A673 (cell line): Measurements from ENCODE around the gene RETREG3. TPM values are rescaled to one million over a fixed set of nuclear protein-coding genes. Genes with fewer than 3 reads are reported as not detected.
A peak's percentile ranks its signal among the peaks of the same experiment; 100 is the strongest.

Source experiments
- BruUV-seq: library from RNA; stranded (reverse); fragments of 400-500 nt; replicated peaks from 2 replicates; lab custom pipeline; 2021; lab: Mats Ljungman, UMichigan
- CTCF ChIA-PET: fragments of 300-600 bp; sonication (Branson Sonifier 250); formaldehyde crosslinking; loops from one replicate; lab custom pipeline; 2022; ENCODE audit warnings: antibody characterized with exemption; lab: Charles Lee
- POLR2A ChIA-PET: fragments of 300-600 bp; sonication (Branson Sonifier 250); formaldehyde crosslinking; loops from one replicate; lab custom pipeline; 2022; ENCODE audit warnings: antibody characterized with exemption; ENCODE audit not compliant: low non-redundant PET; lab: Charles Lee
- DNase-seq: peaks from one replicate; pipeline ENCODE4 v3.0.0-alpha.2; 2015; ENCODE audit warnings: low spot score
- H3K27ac ChIP-seq: fragments of 200-600 bp; sonication (generic); 2 replicates; pipeline ENCODE4 v1.5.1; 2016; ENCODE audit warnings: mixed run types, low read depth, mild to moderate bottlenecking, mixed read lengths, antibody characterized with exemption, low read length; ENCODE audit not compliant: poor library complexity, severe bottlenecking
- H3K27me3 ChIP-seq: fragments of 200-600 bp; sonication (generic); replicated peaks from 2 replicates; pipeline ENCODE4 v1.6.1; 2017; ENCODE audit warnings: mixed run types, low read depth, mild to moderate bottlenecking, mixed read lengths, antibody characterized with exemption, low read length; ENCODE audit not compliant: insufficient read depth, poor library complexity
- H3K36me3 ChIP-seq: fragments of 200-600 bp; sonication (generic); 2 replicates; pipeline ENCODE4 v1.6.1; 2016; ENCODE audit warnings: mixed run types, mild to moderate bottlenecking, mixed read lengths, antibody characterized with exemption, low read length; ENCODE audit not compliant: insufficient read depth, poor library complexity, severe bottlenecking
- H3K4me1 ChIP-seq: fragments of 200-600 bp; sonication (generic); 2 replicates; pipeline ENCODE4 v1.6.1; 2017; ENCODE audit warnings: mixed run types, mild to moderate bottlenecking, mixed read lengths, antibody characterized with exemption, low read length; ENCODE audit not compliant: insufficient read depth, poor library complexity, severe bottlenecking
- H3K4me3 ChIP-seq: fragments of 200-600 bp; sonication (generic); 2 replicates; pipeline ENCODE4 v1.5.1; 2016; ENCODE audit warnings: low read depth, mixed run types, mild to moderate bottlenecking, mixed read lengths, low read length; ENCODE audit not compliant: poor library complexity, severe bottlenecking
- H3K9me3 ChIP-seq: fragments of 200-600 bp; sonication (generic); 2 replicates; pipeline ENCODE4 v1.6.1; 2016; ENCODE audit warnings: mixed run types, low read depth, mild to moderate bottlenecking, mixed read lengths, antibody characterized with exemption, low read length; ENCODE audit not compliant: poor library complexity, severe bottlenecking
- CTCF ChIP-seq: fragments of 300-800, 200-600 bp; sonication (generic); conservative IDR thresholded peaks from 2 replicates; pipeline ENCODE4 v1.5.1; 2017; ENCODE audit warnings: low read depth, mild to moderate bottlenecking, antibody characterized with exemption, low read length, moderate library complexity, mixed read lengths
- EZH2 ChIP-seq: fragments of 200-600 bp; sonication (generic); IDR thresholded peaks from 2 replicates; pipeline ENCODE4 v1.6.1; 2017; ENCODE audit warnings: borderline replicate concordance, low read depth, mild to moderate bottlenecking, mixed read lengths, antibody characterized with exemption, low read length; ENCODE audit not compliant: poor library complexity, severe bottlenecking
- intact Hi-C: fragments of 100-400 bp; cut with micrococcal nuclease; formaldehyde crosslinking; loops from one replicate; pipeline ENCODE4 v1.10.0; 2022; ENCODE audit not compliant: unreplicated experiment
- total RNA-seq: library from RNA; stranded (reverse); gene quantifications from 2 replicates; pipeline ENCODE4 v1.2.3, GENCODE V29; 2021

RETREG3 gene
- total RNA-seq, 1 experiment from 2014 or later, result 23.2 TPM

GRCh38 chr17:42531455-42532354 is 77.5 kb downstream of the RETREG3 start:
- H3K36me3 ChIP-seq, result no peaks in the 10 kb centered on the region
- H3K27ac ChIP-seq, result no peak overlapping the region
- CTCF ChIA-PET, result interaction anchor here (0.6 kb wide), 1 partner anchor 24 kb away, joined by 3 read pairs; no protein-coding TSS in a partner anchor
- no peaks in the 10 kb centered on the region for H3K4me1 ChIP-seq
- intact Hi-C loops, result no loop called here
- H3K27me3 ChIP-seq, result no peaks in the 10 kb centered on the region
- DNase-seq, result no peak
- TF ChIP-seq CTCF, result peak; percentile 31; the same call in 1 of the 2 replicates
- TF ChIP-seq EZH2, result no peak
- POLR2A ChIA-PET, result no interaction called here
- no peaks in the 10 kb centered on the region for H3K9me3 ChIP-seq
- no TSS peak for BruUV-seq
- H3K4me3 ChIP-seq, result peak overlapping the region; percentile 43

GRCh38 chr17:42530952-42531454 is 78.2 kb downstream of the RETREG3 start:
- CTCF ChIA-PET, result interaction anchor here (0.6 to 0.7 kb wide), 2 partner anchors 149 to 506 kb away, joined by 4 to 5 read pairs; no protein-coding TSS in a partner anchor
- no peak for DNase-seq
- intact Hi-C loops, result no loop called here
- Histone ChIP-seq H3K4me3 (no peak overlapping the region), H3K9me3 (no peaks in the 10 kb centered on the region), H3K27me3 (no peaks in the 10 kb centered on the region), H3K36me3 (no peaks in the 10 kb centered on the region), H3K27ac (no peak overlapping the region), H3K4me1 (no peaks in the 10 kb centered on the region)
- BruUV-seq, result no TSS peak
- POLR2A ChIA-PET, result no interaction called here
- TF ChIP-seq EZH2 (no peak), CTCF (no peak)

Other genes with a start within 250 kb of the RETREG3 start
- gene STAT3, start 220.9 kb downstream of the RETREG3 start, total RNA-seq, result 59.7 and 60.5 TPM in 2 replicates
- gene CAVIN1, start 186.1 kb downstream of the RETREG3 start, total RNA-seq, result 16.6 and 19.9 TPM in 2 replicates
- gene ATP6V0A1, start 150.5 kb downstream of the RETREG3 start, total RNA-seq, result 50.3 and 54.6 TPM in 2 replicates
- 9.6 and 12.7 TPM in 2 replicates for gene NAGLU, start 73.1 kb downstream of the RETREG3 start, total RNA-seq
- 0.59 and 0.60 TPM in 2 replicates for gene HSD17B1, start 56.5 kb downstream of the RETREG3 start, total RNA-seq
- gene COASY, start 47.2 kb downstream of the RETREG3 start, total RNA-seq, result 71.5 and 78.2 TPM in 2 replicates
- 32.8 and 33.7 TPM in 2 replicates for gene MLX, start 42.3 kb downstream of the RETREG3 start, total RNA-seq
- gene PSMC3IP, start 31.6 kb downstream of the RETREG3 start, total RNA-seq, result 30.9 and 31.9 TPM in 2 replicates
- 85.8 and 87.4 TPM in 2 replicates for gene TUBG1, start 309 bp upstream of the RETREG3 start, total RNA-seq
- 14.6 and 19.2 TPM in 2 replicates for gene TUBG2, start 49.9 kb upstream of the RETREG3 start, total RNA-seq
- 11.9 and 16.8 TPM in 2 replicates for gene PLEKHH3, start 67.6 kb upstream of the RETREG3 start, total RNA-seq
- gene CCR10, start 72.5 kb upstream of the RETREG3 start, total RNA-seq, result 0.52 and 0.55 TPM in 2 replicates
- 5.6 and 6.7 TPM in 2 replicates for gene CNTNAP1, start 73.2 kb upstream of the RETREG3 start, total RNA-seq
- 16.4 and 19.5 TPM in 2 replicates for gene EZH1, start 135.7 kb upstream of the RETREG3 start, total RNA-seq
- gene RAMP2, start 151.9 kb upstream of the RETREG3 start, total RNA-seq, result 3.8 and 5.0 TPM in 2 replicates
- gene VPS25, start 164.1 kb upstream of the RETREG3 start, total RNA-seq, result 34.3 and 35.6 TPM in 2 replicates
- gene WNK4, start 171.2 kb upstream of the RETREG3 start, total RNA-seq, result 0.11 and 0.37 TPM in 2 replicates
- gene COA3, start 189.3 kb upstream of the RETREG3 start, total RNA-seq, result 29.0 and 30.5 TPM in 2 replicates
- not detected in 2 replicates for gene CNTD1, start 189.5 kb upstream of the RETREG3 start, total RNA-seq
- 34.2 and 36.0 TPM in 2 replicates for gene BECN1, start 214.9 kb upstream of the RETREG3 start, total RNA-seq
- 93.7 and 120 TPM in 2 replicates for gene PSME3, start 224.0 kb upstream of the RETREG3 start, total RNA-seq
- gene AOC2, start 235.2 kb upstream of the RETREG3 start, total RNA-seq, result 1.2 and 1.4 TPM in 2 replicates
- gene AOC3, start 241.8 kb upstream of the RETREG3 start, total RNA-seq, result 0.62 and 0.70 TPM in 2 replicates